ENCODE data around the gene PABPN1.

GRCh38 chr14:23307687-23308644 is 13.3 kb upstream of the PABPN1 start:
- TF ChIP-seq CTCF (conservative IDR thresholded peaks at IDR 0.05), result no peak
- no peak for TF ChIP-seq ZFX (IDR thresholded peaks at IDR 0.05)
